Hepatocyte (in vitro differentiated cells): ENCODE measurements around the gene SPIRE1. TPM values are rescaled to one million over a fixed set of nuclear protein-coding genes. Genes with fewer than 3 reads are reported as not detected.

Source experiments
- DNase-seq: peaks from one replicate; pipeline ENCODE4 v3.0.0-alpha.2; 2016; ENCODE audit warnings: low spot score
- H2AFZ ChIP-seq: fragments of 200-600 bp; sonication (generic); 2 replicates; pipeline ENCODE4 v1.6.0; 2016; ENCODE audit warnings: antibody characterized with exemption, mild to moderate bottlenecking
- H3K27ac ChIP-seq: fragments of 200-600 bp; sonication (generic); 2 replicates; pipeline ENCODE4 v1.5.1; 2016; ENCODE audit warnings: mild to moderate bottlenecking
- H3K27me3 ChIP-seq: fragments of 200-600 bp; sonication (generic); 2 replicates; pipeline ENCODE4 v1.6.1; 2016
- H3K36me3 ChIP-seq: fragments of 200-600 bp; sonication (generic); replicated peaks from 2 replicates; pipeline ENCODE4 v1.5.1; 2016; ENCODE audit warnings: low read depth; ENCODE audit not compliant: insufficient read depth
- H3K4me1 ChIP-seq: fragments of 200-600 bp; sonication (generic); 2 replicates; pipeline ENCODE4 v1.5.1; 2016; ENCODE audit warnings: mild to moderate bottlenecking, moderate library complexity; ENCODE audit not compliant: insufficient read depth
- H3K4me2 ChIP-seq: fragments of 200-600 bp; sonication (generic); 2 replicates; pipeline ENCODE4 v1.6.0; 2016
- H3K4me3 ChIP-seq: fragments of 200-600 bp; sonication (generic); 2 replicates; pipeline ENCODE4 v1.5.1; 2016; ENCODE audit warnings: mild to moderate bottlenecking
- H3K79me2 ChIP-seq: fragments of 200-600 bp; sonication (generic); 2 replicates; pipeline ENCODE4 v1.6.0; 2017; ENCODE audit warnings: mild to moderate bottlenecking
- H3K9me2 ChIP-seq: fragments of 200-600 bp; sonication (generic); replicated peaks from 2 replicates; pipeline ENCODE4 v1.6.0; 2017; ENCODE audit warnings: mild to moderate bottlenecking; ENCODE audit not compliant: insufficient read depth
- H3K9me3 ChIP-seq: fragments of 200-600 bp; sonication (generic); 2 replicates; pipeline ENCODE4 v1.5.1; 2016; ENCODE audit warnings: low read depth, mild to moderate bottlenecking
- H4K20me1 ChIP-seq: fragments of 200-600 bp; sonication (generic); 2 replicates; pipeline ENCODE4 v1.6.0; 2016; ENCODE audit warnings: mild to moderate bottlenecking; ENCODE audit not compliant: insufficient read depth, poor library complexity, severe bottlenecking
- CTCF ChIP-seq: fragments of 200-600 bp; sonication (generic); IDR thresholded peaks from 2 replicates; pipeline ENCODE4 v1.5.1; 2016; ENCODE audit warnings: antibody characterized with exemption, mild to moderate bottlenecking; ENCODE audit not compliant: poor library complexity
- EZH2 ChIP-seq: fragments of 200-600 bp; sonication (generic); IDR thresholded peaks from 2 replicates; pipeline ENCODE4 v1.6.1; 2016; ENCODE audit warnings: antibody characterized with exemption, mild to moderate bottlenecking, borderline replicate concordance
- EZH2phosphoT487 ChIP-seq: fragments of 200-600 bp; sonication (generic); IDR thresholded peaks from one replicate; pipeline ENCODE4 v1.6.1; 2018; ENCODE audit warnings: antibody characterized with exemption, mild to moderate bottlenecking, low read depth, moderate library complexity; ENCODE audit not compliant: unreplicated experiment, severe bottlenecking
- WGBS: methylation state at CpG from one replicate; pipeline ENCODE4 v1.1.6; 2016; ENCODE audit warnings: low lambda C conversion rate; ENCODE audit errors: missing lambda C conversion rate; 5-methylcytosine and 5-hydroxymethylcytosine counted together
- polyA plus RNA-seq: library from polyadenylated mRNA; unstranded; fragments of >200 nt; fragmentation: Nextera tagmentation; extraction: Ambion mirVana; gene quantifications from 2 replicates; pipeline ENCODE4 v1.2.1, GENCODE V29; 2016
- total RNA-seq: library from RNA; depleted of rRNA; stranded (reverse); fragments of >200 nt; gene quantifications from 2 replicates; pipeline ENCODE4 v1.2.3, GENCODE V29; 2014

The SPIRE1 gene
- total and polyA plus RNA-seq, 2 experiments from 2014 or later = 13.1 to 18.9 TPM

GRCh38 chr18:12409469-12409868, 248.4 kb downstream of the SPIRE1 start:
- TF ChIP-seq CTCF (no peak), EZH2 (no peak), EZH2phosphoT487 (no peak)
- Histone ChIP-seq H3K9me2 (no peaks in the 10 kb centered on the region), H3K9me3 (no peaks in the 10 kb centered on the region), H3K36me3 (no peaks in the 10 kb centered on the region), H3K4me2 (no peak overlapping the region), H3K27me3 (no peaks in the 10 kb centered on the region), H3K79me2 (peaks cover 25% of the 10 kb centered on the region), H3K27ac (no peak overlapping the region), H4K20me1 (no peaks in the 10 kb centered on the region), H3K4me1 (peaks cover 6% of the 10 kb centered on the region), H3K4me3 (no peak overlapping the region), H2AFZ (no peak overlapping the region)
- WGBS = 83% methylated on average over 3 of the region's 3 CpGs
- no peak for DNase-seq

- Histone ChIP-seq H3K27ac (peak overlapping the region; percentile 93), H3K4me2 (peak overlapping the region; percentile 80), H3K79me2 (peaks cover 25% of the 10 kb centered on the region), H3K9me3 (no peaks in the 10 kb centered on the region), H2AFZ (peak overlapping the region; percentile 89), H3K4me3 (peak overlapping the region; percentile 48), H3K4me1 (peaks cover 4% of the 10 kb centered on the region), H3K36me3 (no peaks in the 10 kb centered on the region), H3K9me2 (no peaks in the 10 kb centered on the region), H4K20me1 (no peaks in the 10 kb centered on the region), H3K27me3 (no peaks in the 10 kb centered on the region)
- WGBS = 22% methylated on average over 14 of the region's 32 CpGs
- no peak for DNase-seq
- no peak for TF ChIP-seq EZH2phosphoT487
- TF ChIP-seq EZH2 = no peak
- TF ChIP-seq CTCF = no peak
These were observed 249.5 kb downstream of the SPIRE1 start for GRCh38 chr18:12408247-12408869.

GRCh38 chr18:12406371-12407111, 251.4 kb downstream of the SPIRE1 start:
- WGBS = 81% methylated on average over 19 of the region's 19 CpGs
- Histone ChIP-seq H3K36me3 (no peaks in the 10 kb centered on the region), H3K9me2 (no peaks in the 10 kb centered on the region), H3K27ac (no peak overlapping the region), H3K9me3 (no peaks in the 10 kb centered on the region), H2AFZ (no peak overlapping the region), H3K27me3 (no peaks in the 10 kb centered on the region), H4K20me1 (no peaks in the 10 kb centered on the region), H3K4me3 (no peak overlapping the region), H3K79me2 (peaks cover 22% of the 10 kb centered on the region), H3K4me1 (peaks cover 4% of the 10 kb centered on the region), H3K4me2 (no peak overlapping the region)
- no peak for DNase-seq
- TF ChIP-seq EZH2 (no peak), CTCF (no peak), EZH2phosphoT487 (no peak)
